H1 (cell line): ENCODE data around the gene PDXP. TPM values are rescaled to one million over a fixed set of nuclear protein-coding genes. Genes with fewer than 3 reads are reported as not detected.
A peak's percentile ranks its signal among the peaks of the same experiment; 100 is the strongest.

Source experiments
- CTCF ChIA-PET: fragments of 300-600 bp; sonication (Branson Sonifier 250); formaldehyde crosslinking; loops from one replicate; lab custom pipeline; 2021; ENCODE audit not compliant: partially characterized antibody; lab: Charles Lee
- POLR2A ChIA-PET: fragments of 300-600 bp; sonication (Branson Sonifier 250); formaldehyde crosslinking; loops from one replicate; lab custom pipeline; 2021; ENCODE audit warnings: inconsistent platforms; ENCODE audit not compliant: partially characterized antibody; lab: Charles Lee
- DNase-seq, 2 experiments: peaks; one replicate each; pipeline versions ENCODE4 v3.0.0 to v3.0.0-alpha.2; 2010 to 2022; ENCODE audit warnings: low spot score in 2 of 2, low read depth in 1 of 2, mixed read lengths in 1 of 2
- FAIRE-seq: peaks from 2 replicates; lab custom pipeline; 2011; peaks lifted over from hg19 to GRCh38; lab: Jason Lieb, UNC
- H2AFZ ChIP-seq: 2 replicates; pipeline ENCODE4 v1.8.1; 2012; ENCODE audit warnings: low read length, inconsistent platforms
- H2AK5ac ChIP-seq: 2 replicates; pipeline ENCODE4 v1.6.1; 2013; ENCODE audit warnings: low read depth, low read length
- H2BK120ac ChIP-seq: replicated peaks from 2 replicates; pipeline ENCODE3; 2013; ENCODE audit warnings: low read depth, low read length, inconsistent platforms
- H2BK12ac ChIP-seq: 2 replicates; pipeline ENCODE4 v1.6.1; 2013; ENCODE audit warnings: low read depth, low read length
- H2BK15ac ChIP-seq: 2 replicates; pipeline ENCODE4 v1.6.1; 2013; ENCODE audit warnings: low read length
- H2BK20ac ChIP-seq: 2 replicates; pipeline ENCODE4 v1.6.1; 2013; ENCODE audit warnings: low read length
- H2BK5ac ChIP-seq: 2 replicates; pipeline ENCODE4 v1.6.1; 2013; ENCODE audit warnings: low read depth, low read length
- H3K14ac ChIP-seq: 2 replicates; pipeline ENCODE4 v1.6.1; 2013; ENCODE audit warnings: inconsistent platforms; ENCODE audit not compliant: insufficient read length
- H3K18ac ChIP-seq: 2 replicates; pipeline ENCODE4 v1.6.1; 2013; ENCODE audit warnings: low read length; ENCODE audit errors: extremely low read depth
- H3K23ac ChIP-seq: 2 replicates; pipeline ENCODE4 v1.6.1; 2013; ENCODE audit warnings: inconsistent platforms; ENCODE audit not compliant: insufficient read length
- H3K23me2 ChIP-seq: 2 replicates; pipeline ENCODE4 v1.6.1; 2013; ENCODE audit warnings: low read depth, low read length
- H3K27ac ChIP-seq: 2 replicates; pipeline ENCODE4 v1.6.1; 2011; ENCODE audit warnings: low read depth, low read length, inconsistent platforms
- H3K27me3 ChIP-seq, 4 experiments: replicated peaks in 1 of 4; 1 replicate in 1 of 4; 2 replicates in 3 of 4; pipeline versions ENCODE4 v1.6.1 to v1.8.1; 2011 to 2013; ENCODE audit warnings: low read length in 3 of 4, mild to moderate bottlenecking in 3 of 4, inconsistent platforms in 2 of 4, mixed read lengths in 2 of 4, moderate library complexity in 1 of 4; ENCODE audit not compliant: control insufficient read depth in 3 of 4, insufficient read depth in 3 of 4; ENCODE audit errors: extremely low read depth in 1 of 4
- H3K36me3 ChIP-seq, 4 experiments: 2 replicates each; pipeline versions ENCODE4 v1.6.1 to v1.8.1; 2011 to 2013; ENCODE audit warnings: mild to moderate bottlenecking in 4 of 4, low read length in 3 of 4, moderate library complexity in 2 of 4, control low read depth in 1 of 4, inconsistent platforms in 1 of 4; ENCODE audit not compliant: insufficient read depth in 4 of 4, control insufficient read depth in 2 of 4
- H3K4ac ChIP-seq: replicated peaks from 2 replicates; pipeline ENCODE3; 2013; ENCODE audit warnings: low read length, low read depth, mixed read lengths, inconsistent platforms; ENCODE audit not compliant: insufficient read length
- H3K4me1 ChIP-seq, 4 experiments: replicated peaks in 1 of 4; 1 replicate in 1 of 4; 2 replicates in 3 of 4; pipeline versions ENCODE4 v1.6.1 to v1.8.1; 2011 to 2013; ENCODE audit warnings: low read length in 3 of 4, inconsistent platforms in 2 of 4, mixed read lengths in 1 of 4; ENCODE audit not compliant: insufficient read depth in 4 of 4, control insufficient read depth in 3 of 4
- H3K4me2 ChIP-seq, 2 experiments: 2 replicates each; pipeline versions ENCODE4 v1.6.1 to v1.8.1; 2011 to 2013; ENCODE audit warnings: low read depth in 2 of 2, low read length in 2 of 2, control low read depth in 1 of 2, inconsistent platforms in 1 of 2, mild to moderate bottlenecking in 1 of 2; ENCODE audit not compliant: insufficient read depth in 1 of 2
- H3K4me3 ChIP-seq, 4 experiments: fragments of 200-600, 300-600 bp in 1 of 4; sonication (generic), shearing (Covaris generic), sonication (Bioruptor Twin) in 1 of 4; 2 replicates each; pipeline versions ENCODE4 v1.5.1 to v1.8.1; 2011 to 2016; ENCODE audit warnings: low read length in 4 of 4, low read depth in 3 of 4, control low read depth in 2 of 4, inconsistent platforms in 2 of 4, mild to moderate bottlenecking in 2 of 4, mixed read lengths in 1 of 4, moderate library complexity in 1 of 4; ENCODE audit not compliant: insufficient read depth in 2 of 4; ENCODE audit errors: extremely low read depth in 1 of 4
- H3K56ac ChIP-seq: replicated peaks from 2 replicates; pipeline ENCODE3; 2013; ENCODE audit warnings: low read depth, mild to moderate bottlenecking, mixed read lengths, low read length, inconsistent platforms; ENCODE audit not compliant: insufficient read length
- H3K79me1 ChIP-seq: 2 replicates; pipeline ENCODE4 v1.6.1; 2013; ENCODE audit warnings: low read depth, low read length, control low read depth
- H3K79me2 ChIP-seq, 2 experiments: 2 replicates each; pipeline versions ENCODE4 v1.6.1 to v1.8.1; 2012 to 2013; ENCODE audit warnings: low read length in 2 of 2, mild to moderate bottlenecking in 2 of 2, inconsistent platforms in 1 of 2; ENCODE audit not compliant: insufficient read depth in 2 of 2, control insufficient read depth in 1 of 2
- H3K9ac ChIP-seq, 4 experiments: replicated peaks in 1 of 4; 1 replicate in 1 of 4; 2 replicates in 3 of 4; pipeline versions ENCODE4 v1.6.1 to v1.8.1; 2011 to 2013; ENCODE audit warnings: low read depth in 3 of 4, low read length in 3 of 4, control low read depth in 2 of 4, mild to moderate bottlenecking in 2 of 4, moderate library complexity in 2 of 4, inconsistent platforms in 1 of 4; ENCODE audit errors: extremely low read depth in 1 of 4
- H3K9me3 ChIP-seq, 2 experiments: 2 replicates each; pipeline versions ENCODE4 v1.6.1 to v1.8.1; 2012 to 2013; ENCODE audit warnings: mild to moderate bottlenecking in 2 of 2, moderate library complexity in 2 of 2, control low read depth in 1 of 2, inconsistent platforms in 1 of 2, low read depth in 1 of 2, low read length in 1 of 2, mixed read lengths in 1 of 2; ENCODE audit not compliant: insufficient read depth in 2 of 2
- H4K20me1 ChIP-seq, 2 experiments: replicated peaks in 1 of 2; 2 replicates each; pipeline versions ENCODE3 to v1.8.1; 2011 to 2013; ENCODE audit warnings: inconsistent platforms in 2 of 2, low read length in 2 of 2, mild to moderate bottlenecking in 1 of 2; ENCODE audit not compliant: insufficient read depth in 2 of 2, control insufficient read depth in 1 of 2
- H4K5ac ChIP-seq: 2 replicates; pipeline ENCODE4 v1.6.1; 2013; ENCODE audit warnings: low read length, low read depth, mixed read lengths, inconsistent platforms; ENCODE audit not compliant: insufficient read length
- H4K8ac ChIP-seq: 2 replicates; pipeline ENCODE4 v1.8.0; 2013; ENCODE audit warnings: mild to moderate bottlenecking, moderate library complexity, low read length, inconsistent platforms; ENCODE audit not compliant: insufficient read depth; ENCODE audit errors: extremely low read depth
- H4K91ac ChIP-seq: replicated peaks from 2 replicates; pipeline ENCODE3; 2013; ENCODE audit warnings: low read length, mixed read lengths, inconsistent platforms; ENCODE audit not compliant: insufficient read length
- HDAC2 ChIP-seq, 2 experiments: fragments of 300-600 bp in 1 of 2; sonication (generic) in 1 of 2; IDR thresholded peaks; 2 replicates each; pipeline ENCODE4 v1.6.1; 2011 to 2012; ENCODE audit warnings: low read depth in 2 of 2, low read length in 2 of 2, mild to moderate bottlenecking in 2 of 2, moderate library complexity in 2 of 2, borderline replicate concordance in 1 of 2, inconsistent platforms in 1 of 2
- MAFK ChIP-seq: IDR thresholded peaks from 2 replicates; pipeline ENCODE4 v1.6.1; 2012; ENCODE audit warnings: low read depth, mild to moderate bottlenecking, improper control_type of control experiment, low read length
- RNF2 ChIP-seq: fragments of 200-900, 300-1000 bp; sonication (generic); IDR thresholded peaks from 2 replicates; pipeline ENCODE4 v1.7.1; 2016; ENCODE audit warnings: borderline replicate concordance, low read depth, mild to moderate bottlenecking, antibody characterized with exemption, low read length; ENCODE audit not compliant: poor library complexity, severe bottlenecking; ENCODE audit errors: missing control alignments
- SAP30 ChIP-seq: fragments of 300-600 bp; sonication (generic); IDR thresholded peaks from 2 replicates; pipeline ENCODE4 v1.7.1; 2012; ENCODE audit warnings: low read length, moderate library complexity, mild to moderate bottlenecking, inconsistent platforms; ENCODE audit not compliant: insufficient read depth, insufficient replicate concordance
- SIX5 ChIP-seq: IDR thresholded peaks from 2 replicates; pipeline ENCODE4 v1.6.1; 2011; ENCODE audit warnings: mild to moderate bottlenecking, low read depth, low read length
- SP1 ChIP-seq: IDR thresholded peaks from 2 replicates; pipeline ENCODE4 v1.6.1; 2011; ENCODE audit warnings: low read depth, low read length
- TCF12 ChIP-seq: IDR thresholded peaks from 2 replicates; pipeline ENCODE4 v1.6.1; 2011; ENCODE audit warnings: low read depth, mild to moderate bottlenecking, low read length
- WGBS, 2 experiments: shearing (Covaris generic) in 1 of 2; methylation state at CpG; one replicate each; pipeline versions ENCODE4 v1.1.6 to v1.1.7; 2013 to 2015; ENCODE audit warnings: low lambda C conversion rate in 2 of 2, mixed read lengths in 2 of 2, inconsistent platforms in 1 of 2, low coverage in 1 of 2, missing lambda C conversion rate in 1 of 2; ENCODE audit not compliant: insufficient replicate concordance in 2 of 2, insufficient coverage in 1 of 2, insufficient read length in 1 of 2; ENCODE audit errors: extremely low coverage in 1 of 2, missing lambda C conversion rate in 1 of 2; 5-methylcytosine and 5-hydroxymethylcytosine counted together
- polyA plus RNA-seq, 7 experiments: library from polyadenylated mRNA; depleted of rRNA in 3 of 7; stranded (reverse) in 5 of 7; unstranded in 2 of 7; fragments of >200 nt in 5 of 7; fragments of 200-250 nt in 2 of 7; gene quantifications; 1 replicate in 5 of 7; 2 replicates in 1 of 7; 4 replicates in 1 of 7; pipeline versions ENCODE4 v1.2.1 to v1.2.3, GENCODE V29; 2011 to 2013; ENCODE audit warnings: missing spikeins in 2 of 7, mixed read lengths in 2 of 7
- total RNA-seq: library from RNA; stranded (reverse); fragmentation: NEBNext Ultra II Directional; extraction: Animal tissue kit (Norgen Biotek cat#: 25700); gene quantifications from 2 replicates; pipeline ENCODE4 v1.2.1, GENCODE V29; 2021
- TF ChIP-seq, protein P1 (sequence below): IDR thresholded peaks from 2 replicates; pipeline ENCODE4 v1.6.1; 2012; ENCODE audit warnings: inconsistent platforms

The PDXP gene
- total and polyA plus RNA-seq, 2 of the 8 experiments (the other 6 are each of a cell fraction or from before 2014, with no cell fraction given), result 36.6 to 67.7 TPM

DNA sequence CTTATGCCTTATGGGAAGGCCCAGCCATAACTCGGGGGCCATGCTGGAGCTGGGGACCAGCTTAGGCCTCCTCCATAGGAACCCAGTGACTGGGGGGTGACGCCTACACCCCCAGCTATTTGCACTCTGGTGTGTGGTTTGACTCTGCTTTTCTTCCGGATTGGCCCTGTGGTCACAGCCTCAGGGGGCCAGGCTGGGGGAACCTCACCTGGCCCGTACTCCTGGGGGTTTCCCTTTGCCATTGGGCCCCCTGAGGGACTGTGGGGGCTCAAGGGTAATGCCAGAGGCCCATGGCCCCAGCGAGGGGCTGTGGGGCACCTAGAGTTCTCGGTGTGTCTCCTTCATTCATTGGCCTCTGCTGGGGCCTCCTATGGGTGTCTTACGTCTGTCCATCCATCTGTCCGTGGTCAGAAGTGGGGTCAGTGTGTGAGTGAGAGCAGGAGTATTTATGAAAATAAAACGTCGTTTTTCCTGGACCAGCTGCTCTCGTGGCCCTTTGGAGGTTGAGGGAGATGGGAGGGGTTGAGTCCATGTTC, 25.4 kb upstream of the PDXP start:
- Histone ChIP-seq H3K18ac (peak overlapping the region; percentile 80), H3K23ac (no peak overlapping the region), H2AK5ac (peak overlapping the region; percentile 24; the same call in 1 of the 2 replicates), H3K36me3 (no peaks in the 10 kb centered on the region; a peak in 2 of 8 replicates), H4K20me1 (peaks cover 0 to 2% of the 10 kb centered on the region in 2 experiments), H3K9me3 (no peaks in the 10 kb centered on the region), H2BK15ac (peak overlapping the region; percentile 29; the same call in 1 of the 2 replicates), H4K91ac (peak overlapping the region; percentile 25), H3K4me3 (no peak overlapping the region; a peak in 1 of 8 replicates), H3K4me1 (peaks cover 5 to 21% (median 17%) of the 10 kb centered on the region in 4 experiments), H3K79me1 (no peaks in the 10 kb centered on the region), H3K23me2 (no peaks in the 10 kb centered on the region), H3K14ac (no peak overlapping the region), H3K27me3 (no peaks in the 10 kb centered on the region), H3K79me2 (no peaks in the 10 kb centered on the region), H3K56ac (peak overlapping the region; percentile 4), H2BK5ac (peak overlapping the region; percentile 77; the same call in 1 of the 2 replicates), H3K4ac (peak overlapping the region; percentile 32), H3K27ac (no peak overlapping the region), H3K9ac (no peak overlapping the region), H3K4me2 (peak overlapping the region in 1 of 2 experiments; percentile 43; a peak in 2 of 4 replicates), H4K8ac (no peak overlapping the region), H4K5ac (peak overlapping the region; percentile 26), H2BK12ac (0 out of 2 replicates have a peak overlapping the region, but pooled peaks have one; percentile 39), H2AFZ (no peak overlapping the region), H2BK120ac (no peak overlapping the region), H2BK20ac (0 out of 2 replicates have a peak overlapping the region, but pooled peaks have one; percentile 13)
- WGBS, 2 experiments, result 76% methylated on average over 9 of the region's 11 CpGs; no CpG with 5 or more reads in 1 of the 2 experiments
- ChIA-PET CTCF (interaction anchor here (0.8 to 11.1 kb wide), 16 partner anchors 8 to 134 kb away, joined by 3 to 140 read pairs (median 6); partner anchors contain the start of genes GGA1 and PDXP), POLR2A (interaction anchor here (0.5 to 5.4 kb wide), 11 partner anchors 10 to 64 kb away, joined by 3 to 32 read pairs (median 3); partner anchors contain the start of gene GGA1)
- no peak for FAIRE-seq
- no peak for DNase-seq
- TF ChIP-seq SIX5, result no peak
- TF ChIP-seq SP1, result no peak
- TF ChIP-seq HDAC2 (IDR thresholded peaks at IDR 0.05; ENCODE audit: borderline replicate concordance in 1 of 2, low read depth in 2 of 2, low read length in 2 of 2), result no peak
- no peak for TF ChIP-seq TCF12
- no peak for TF ChIP-seq SAP30
- TF ChIP-seq RNF2, result no peak
- TF ChIP-seq, protein P1, sequence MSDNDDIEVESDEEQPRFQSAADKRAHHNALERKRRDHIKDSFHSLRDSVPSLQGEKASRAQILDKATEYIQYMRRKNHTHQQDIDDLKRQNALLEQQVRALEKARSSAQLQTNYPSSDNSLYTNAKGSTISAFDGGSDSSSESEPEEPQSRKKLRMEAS, result no peak
- TF ChIP-seq MAFK, result no peak
